HG03460 (cell line): ENCODE measurements around the gene ZSCAN22.
A peak's percentile ranks its signal among the peaks of the same experiment; 100 is the strongest.
"Not testable (repeated sequence)": the region's sequence is repeated elsewhere in the genome, so short reads cannot be mapped to it uniquely, and the experiment has no call there.

ENCODE experiments used
- ATAC-seq: cut with Tn5 transposase; IDR thresholded peaks from one replicate; pipeline ENCODE4 v1.9.1; 2021; ENCODE audit not compliant: unreplicated experiment

The ZSCAN22 gene

DNA sequence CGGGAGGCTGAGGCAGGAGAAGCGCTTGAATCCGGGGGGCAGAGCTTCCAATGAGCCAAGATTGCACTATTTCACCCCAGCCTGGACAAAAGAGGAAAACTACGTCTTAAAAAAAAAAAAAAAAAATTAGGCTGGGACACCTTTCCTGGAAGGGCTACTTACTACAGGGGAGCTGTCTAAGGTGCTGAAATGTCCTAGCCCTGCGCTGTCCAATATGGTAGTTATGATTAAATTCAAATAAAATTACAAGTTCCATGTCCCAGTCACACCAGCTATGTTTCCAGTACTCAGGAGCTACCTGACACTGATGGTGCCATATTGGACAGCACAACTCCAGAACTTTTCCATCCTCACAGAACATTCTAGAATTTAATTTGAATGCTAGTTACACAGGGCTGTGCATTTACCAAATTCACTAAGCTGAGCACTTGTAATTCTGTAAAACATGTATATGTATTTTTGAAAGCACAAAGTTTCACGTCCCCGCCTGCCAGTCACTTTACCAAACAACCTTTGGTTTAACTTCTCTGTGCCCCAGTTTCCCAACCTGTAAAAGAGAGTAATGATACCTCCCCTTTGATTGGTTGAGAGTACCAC, 9.2 kb upstream of the ZSCAN22 start:
- no peak for ATAC-seq

DNA sequence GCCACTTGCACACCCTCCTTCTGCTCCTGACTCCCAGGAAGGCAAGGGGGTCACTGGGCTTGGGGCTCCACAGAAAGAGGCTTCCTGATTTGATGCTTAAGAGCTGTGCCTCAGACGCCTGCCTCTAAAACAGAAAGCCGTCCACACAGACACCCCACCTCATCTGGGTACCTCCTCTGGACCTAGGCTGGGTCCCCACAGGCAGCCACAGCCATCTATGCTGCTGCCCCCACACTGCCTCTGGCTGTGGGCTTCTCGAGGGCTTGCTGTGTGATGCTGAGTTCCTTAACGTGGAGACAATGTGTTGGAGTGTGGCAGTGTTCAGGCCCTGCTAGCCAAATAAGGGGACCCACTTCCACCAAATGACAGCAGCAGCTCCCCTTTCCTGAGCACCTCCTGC, 8.5 kb upstream of the ZSCAN22 start:
- no peak for ATAC-seq

DNA sequence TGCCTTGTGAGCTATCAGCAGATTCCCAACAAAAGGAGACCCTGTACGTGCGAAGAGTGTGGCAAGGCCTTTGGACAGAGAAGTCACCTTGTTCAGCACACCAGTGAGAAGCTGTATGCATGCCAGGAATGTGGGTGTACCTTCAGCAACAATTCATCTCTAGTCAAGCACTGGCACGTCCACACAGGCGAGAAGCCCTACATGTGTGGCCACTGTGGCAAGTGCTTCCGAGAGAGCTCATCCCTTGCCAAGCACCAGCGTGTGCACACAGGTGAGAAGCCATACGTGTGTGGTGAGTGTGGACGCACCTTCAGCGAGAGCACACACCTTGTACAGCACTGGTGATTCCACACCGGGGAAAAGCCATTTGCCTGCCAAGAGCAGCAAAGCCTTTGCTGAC, 7.6 kb upstream of the ZSCAN22 start:
- ATAC-seq = no peak

DNA sequence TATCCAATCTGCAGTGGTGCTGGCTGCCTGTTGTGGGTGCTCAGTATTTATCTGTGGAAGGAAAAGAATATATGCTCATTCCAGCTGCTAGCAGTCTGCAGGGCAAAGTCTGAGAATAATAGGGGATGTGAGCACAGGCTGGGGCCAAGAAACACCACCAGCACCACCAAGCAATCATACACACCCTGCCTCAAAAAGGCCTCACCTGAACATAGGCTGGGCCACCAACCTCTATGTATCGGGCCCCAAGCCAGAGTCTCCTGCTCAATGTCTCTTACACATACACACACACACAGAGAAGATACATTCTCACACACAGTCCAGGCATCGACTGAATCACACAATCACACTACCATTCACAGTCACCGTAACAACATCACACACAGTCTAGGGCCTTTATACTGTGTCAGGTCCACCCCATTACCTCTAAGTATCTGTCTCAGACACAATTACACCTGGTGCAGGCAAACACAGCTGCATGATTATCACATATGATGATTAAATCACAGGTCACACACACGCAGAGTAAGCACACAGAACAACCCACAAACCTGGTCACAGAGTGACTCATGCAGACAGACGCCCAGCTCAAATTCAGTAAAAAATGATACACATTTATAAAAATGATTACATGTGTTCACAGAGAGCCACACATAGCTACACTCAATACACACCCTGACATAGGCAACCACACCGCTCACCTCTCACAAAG, 1.3 kb upstream of the ZSCAN22 start:
- no peak for ATAC-seq

DNA sequence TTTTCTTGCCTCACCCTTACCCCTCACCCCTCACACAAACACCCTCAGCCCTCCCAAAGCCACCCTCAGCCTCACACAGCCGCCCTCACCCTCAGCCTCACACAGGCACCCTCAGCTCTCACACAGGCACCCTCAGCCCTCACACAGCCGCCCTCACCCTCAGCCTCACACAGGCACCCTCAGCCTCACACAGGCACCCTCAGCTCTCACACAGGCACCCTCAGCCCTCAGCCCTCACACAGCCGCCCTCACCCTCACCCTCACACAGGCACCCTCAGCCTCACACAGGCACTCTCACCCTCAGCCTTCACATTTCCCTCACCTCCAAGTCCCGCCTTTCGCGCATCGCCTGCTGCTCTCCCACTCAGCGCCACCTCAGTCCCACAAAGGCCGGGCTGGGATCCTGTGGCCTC, 287 bp upstream of the ZSCAN22 start:
- ATAC-seq = no peak

DNA sequence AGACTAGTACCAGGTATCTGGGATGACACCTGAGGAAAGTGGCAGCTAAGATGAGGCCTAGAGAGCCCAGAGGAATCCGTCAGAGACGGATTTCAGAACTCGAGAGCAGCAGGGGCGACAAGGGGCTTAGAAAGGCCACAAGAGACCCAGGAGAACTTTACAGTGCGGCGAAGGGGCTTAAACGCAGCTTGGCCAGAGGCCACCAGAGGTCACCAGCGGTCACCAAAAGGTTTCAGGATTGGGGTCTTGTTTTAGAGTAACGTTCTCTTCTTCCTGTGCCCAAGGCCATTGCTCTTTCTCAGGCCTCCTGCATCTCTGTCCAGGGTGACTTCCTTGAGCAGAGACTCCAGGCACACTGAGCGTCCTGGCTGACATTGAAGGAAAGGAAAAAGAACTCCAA, 2.2 kb downstream of the ZSCAN22 start:
- no peak for ATAC-seq

DNA sequence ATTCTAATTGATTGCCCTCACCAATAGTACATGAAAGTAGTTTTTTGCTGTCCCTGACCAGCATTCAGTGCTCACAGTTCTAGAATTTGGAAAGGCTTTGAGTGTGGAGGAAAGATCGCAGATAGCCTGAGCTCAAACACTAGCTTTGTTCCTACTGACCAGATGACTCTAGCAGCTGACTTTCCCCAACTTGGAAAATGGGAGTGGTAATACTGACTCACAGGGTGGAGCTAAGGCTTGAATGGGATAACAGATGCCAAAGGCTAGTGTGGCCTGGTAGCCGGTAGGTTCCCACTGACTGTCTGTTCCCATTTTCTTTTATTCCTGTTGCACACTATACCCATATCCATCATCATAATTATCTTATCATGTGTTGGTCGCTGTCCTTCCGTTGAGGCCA, 3.7 kb downstream of the ZSCAN22 start:
- no peak for ATAC-seq

DNA sequence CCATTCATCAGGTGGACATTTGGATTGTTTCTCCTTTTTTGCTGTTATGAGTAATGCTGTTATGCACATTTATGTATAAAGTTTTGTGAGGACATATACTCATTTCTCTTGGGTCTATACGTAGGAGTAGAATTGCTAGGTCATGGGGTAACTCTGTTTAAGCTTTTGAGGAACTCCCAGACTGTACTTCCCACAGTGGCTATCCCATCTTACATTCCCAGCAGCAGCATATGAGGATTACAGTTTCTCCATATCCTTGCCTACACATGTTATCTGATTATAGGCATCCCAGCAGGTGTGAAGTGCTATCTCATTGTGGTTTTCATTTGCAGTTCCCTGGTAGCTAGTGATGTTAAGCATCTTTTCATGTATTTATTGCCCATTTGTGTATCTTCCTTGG, 5.9 kb downstream of the ZSCAN22 start:
- no peak for ATAC-seq

DNA sequence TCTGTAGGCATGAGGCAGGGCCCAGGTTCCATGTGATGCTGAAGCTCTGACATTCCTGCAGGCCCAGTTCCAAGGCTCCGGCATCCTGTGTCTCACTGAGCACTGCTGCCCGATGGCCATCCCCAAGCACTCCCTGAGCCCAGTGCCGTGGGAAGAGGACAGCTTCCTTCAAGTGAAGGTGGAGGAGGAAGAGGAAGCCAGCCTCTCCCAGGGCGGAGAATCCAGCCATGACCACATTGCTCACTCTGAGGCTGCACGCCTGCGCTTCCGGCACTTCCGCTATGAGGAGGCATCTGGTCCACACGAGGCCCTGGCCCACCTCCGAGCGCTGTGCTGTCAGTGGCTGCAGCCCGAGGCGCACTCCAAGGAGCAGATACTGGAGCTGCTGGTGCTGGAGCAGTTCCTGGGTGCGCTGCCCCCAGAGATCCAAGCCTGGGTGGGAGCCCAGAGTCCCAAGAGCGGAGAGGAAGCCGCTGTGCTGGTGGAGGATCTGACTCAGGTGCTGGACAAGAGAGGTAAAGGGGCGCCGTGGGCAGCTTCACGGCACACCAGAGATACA, 8.0 kb downstream of the ZSCAN22 start:
- ATAC-seq = no peak

DNA sequence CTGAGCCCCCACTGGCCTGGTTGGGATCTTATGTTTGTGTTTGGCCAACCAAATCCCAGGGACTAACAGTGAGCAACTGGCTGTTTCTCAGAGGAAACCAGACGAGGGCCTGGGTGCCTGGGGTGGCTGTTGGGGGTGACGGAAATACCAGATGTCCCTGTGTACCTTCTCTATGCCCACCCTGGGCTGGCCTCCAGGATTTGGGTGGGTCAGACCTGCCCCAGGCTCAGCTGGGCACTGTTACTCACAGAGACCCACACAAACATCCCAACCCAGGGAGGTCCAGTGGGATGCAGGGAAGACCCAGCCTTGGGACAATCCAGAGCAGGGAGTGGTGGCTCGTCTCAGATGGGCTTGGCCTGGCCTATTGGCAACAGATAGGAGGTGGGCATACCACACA, 8.8 kb downstream of the ZSCAN22 start:
- no peak for ATAC-seq

DNA sequence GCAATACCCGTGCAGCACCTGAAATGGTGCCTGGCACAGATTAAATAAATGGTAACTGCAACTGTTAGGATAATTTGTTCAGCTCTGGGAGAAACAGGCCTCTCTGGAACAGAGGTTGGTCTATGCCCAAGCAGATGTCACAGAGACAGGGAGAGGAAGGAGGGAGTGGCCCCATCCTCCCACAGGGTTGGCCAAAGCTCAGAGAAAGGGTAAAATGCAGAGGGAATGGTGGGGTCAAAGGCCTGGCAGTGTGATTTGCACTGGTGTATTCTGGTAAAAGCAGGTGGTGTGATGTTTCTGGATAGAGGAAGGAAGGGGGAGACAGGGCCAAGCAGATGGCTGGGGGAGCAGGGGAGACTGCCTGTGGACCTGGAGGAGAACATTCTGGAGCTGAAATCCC, 9.4 kb downstream of the ZSCAN22 start:
- ATAC-seq = no peak

DNA sequence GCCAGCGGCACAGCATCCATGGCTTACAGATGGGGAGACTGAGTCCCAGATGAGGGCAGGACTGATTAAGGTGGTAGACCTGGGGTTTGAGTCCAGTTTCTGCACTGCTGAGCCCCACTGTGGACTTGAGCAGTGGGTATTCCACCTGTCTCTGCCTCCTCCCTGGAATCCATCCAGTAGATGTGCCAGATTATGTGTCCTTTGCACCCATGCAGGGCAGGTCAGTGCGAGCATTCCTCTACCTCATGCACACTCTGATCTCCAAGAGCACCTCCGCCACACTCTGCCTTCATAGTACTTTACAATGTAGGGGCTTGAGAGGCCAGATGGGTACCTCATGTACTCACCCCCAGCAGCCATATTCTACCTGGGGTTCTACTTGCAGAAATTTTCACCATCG, 10.0 kb downstream of the ZSCAN22 start:
- ATAC-seq = no peak

DNA sequence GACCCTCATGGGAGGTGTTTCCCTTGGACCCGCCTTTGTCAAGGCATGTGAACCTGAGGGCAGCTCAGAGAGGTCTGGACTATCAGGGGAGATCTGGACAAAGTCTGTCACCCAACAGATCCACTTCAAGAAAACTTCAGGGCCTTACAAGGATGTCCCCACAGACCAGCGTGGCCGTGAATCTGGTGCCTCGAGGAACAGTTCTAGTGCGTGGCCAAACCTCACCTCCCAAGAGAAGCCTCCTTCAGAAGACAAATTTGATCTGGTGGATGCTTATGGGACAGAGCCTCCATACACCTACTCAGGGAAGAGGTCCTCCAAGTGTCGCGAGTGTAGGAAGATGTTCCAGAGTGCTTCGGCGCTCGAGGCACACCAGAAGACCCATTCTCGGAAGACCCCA, 11.5 kb downstream of the ZSCAN22 start:
- no peak for ATAC-seq

DNA sequence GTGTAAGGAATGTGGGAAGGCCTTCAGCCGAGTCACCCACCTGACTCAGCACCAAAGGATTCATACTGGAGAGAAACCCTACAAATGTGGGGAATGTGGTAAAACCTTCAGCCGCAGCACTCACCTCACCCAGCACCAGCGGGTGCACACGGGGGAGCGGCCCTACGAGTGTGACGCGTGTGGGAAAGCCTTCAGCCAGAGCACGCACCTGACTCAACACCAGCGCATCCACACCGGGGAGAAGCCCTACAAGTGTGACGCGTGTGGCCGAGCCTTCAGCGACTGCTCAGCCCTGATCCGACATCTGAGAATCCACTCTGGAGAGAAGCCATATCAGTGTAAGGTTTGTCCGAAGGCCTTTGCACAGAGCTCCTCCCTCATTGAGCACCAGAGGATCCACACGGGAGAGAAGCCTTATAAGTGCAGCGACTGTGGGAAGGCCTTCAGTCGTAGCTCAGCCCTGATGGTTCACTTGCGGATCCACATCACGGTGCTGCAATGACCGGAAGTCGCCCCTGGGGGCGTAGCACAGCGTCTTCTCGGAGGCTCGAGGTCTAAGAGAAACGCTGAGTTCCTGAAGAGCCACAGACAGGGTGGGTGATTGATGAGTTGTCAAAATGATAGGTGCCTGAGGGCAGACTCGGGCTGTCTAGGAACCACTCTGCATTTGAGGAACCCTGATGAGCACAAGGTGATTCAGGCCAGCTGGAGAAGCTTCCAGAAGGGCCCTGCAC, 12.2 kb downstream of the ZSCAN22 start:
- no peak for ATAC-seq

DNA sequence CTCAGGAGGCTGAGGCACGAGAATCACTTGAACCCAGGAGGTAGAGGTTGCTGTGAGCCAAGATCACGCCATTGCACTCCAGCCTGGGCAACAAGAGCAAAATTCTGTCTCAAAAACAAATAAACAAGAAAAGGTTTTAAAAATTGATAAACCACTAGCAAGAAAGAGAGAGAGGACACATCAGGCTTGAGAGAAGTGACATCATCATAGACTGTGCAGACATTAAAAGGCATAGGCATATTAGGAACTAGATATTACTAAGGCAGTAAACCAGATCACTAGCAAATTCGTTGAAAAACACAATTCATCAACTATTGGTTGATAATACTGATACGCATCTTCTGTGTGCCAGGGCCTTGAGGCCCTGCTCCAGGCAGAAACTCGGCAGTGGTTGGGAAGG, 18.8 kb downstream of the ZSCAN22 start:
- ATAC-seq = no peak

DNA sequence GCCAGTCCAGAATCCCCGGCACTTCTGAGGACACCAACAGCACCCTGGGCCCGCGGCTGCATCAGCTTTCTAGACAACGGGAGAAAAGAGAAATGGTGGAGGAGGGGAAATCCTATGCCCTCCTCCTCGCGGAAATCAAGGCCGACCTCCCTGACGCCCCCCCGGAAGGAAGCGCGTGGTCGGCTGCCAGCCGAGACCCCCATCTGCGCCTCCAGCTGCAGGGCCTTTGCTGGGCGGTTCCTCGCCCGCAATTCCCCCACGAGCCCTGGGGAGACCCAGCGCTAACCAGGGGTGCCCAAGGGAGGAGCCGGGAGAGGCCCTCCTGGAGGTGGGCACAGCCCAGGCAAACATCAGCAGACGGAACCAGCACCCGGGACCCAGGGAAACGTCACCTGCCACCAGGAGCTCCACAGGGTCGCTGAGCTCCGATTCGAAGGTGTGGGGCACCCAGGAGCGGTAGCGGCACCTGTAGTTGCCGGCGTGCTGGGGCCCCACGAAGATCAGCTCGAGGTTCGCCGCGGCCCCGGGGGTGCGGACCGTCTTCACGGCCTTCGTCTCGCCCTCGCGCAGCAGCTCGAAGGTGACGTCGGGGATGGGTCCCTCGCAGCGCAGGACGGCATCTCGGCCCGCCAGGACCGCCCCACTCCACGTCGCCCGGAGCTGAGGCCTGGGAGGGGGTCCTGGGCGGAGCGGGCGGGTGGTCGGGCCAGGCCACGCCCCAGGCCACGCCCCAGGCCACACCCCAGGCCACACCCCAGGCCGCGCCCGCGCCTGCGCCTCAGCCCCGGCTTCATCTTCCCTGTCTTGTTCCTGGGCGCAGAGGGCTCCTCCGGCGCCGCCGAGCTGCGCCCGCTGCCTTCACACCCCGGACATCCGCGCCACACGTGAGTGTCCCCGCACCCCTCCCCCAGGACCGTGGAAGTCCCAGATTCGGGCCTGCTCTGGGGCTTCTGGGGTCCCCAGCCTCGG, 20.5 kb downstream of the ZSCAN22 start:
- ATAC-seq = peak; percentile 81

DNA sequence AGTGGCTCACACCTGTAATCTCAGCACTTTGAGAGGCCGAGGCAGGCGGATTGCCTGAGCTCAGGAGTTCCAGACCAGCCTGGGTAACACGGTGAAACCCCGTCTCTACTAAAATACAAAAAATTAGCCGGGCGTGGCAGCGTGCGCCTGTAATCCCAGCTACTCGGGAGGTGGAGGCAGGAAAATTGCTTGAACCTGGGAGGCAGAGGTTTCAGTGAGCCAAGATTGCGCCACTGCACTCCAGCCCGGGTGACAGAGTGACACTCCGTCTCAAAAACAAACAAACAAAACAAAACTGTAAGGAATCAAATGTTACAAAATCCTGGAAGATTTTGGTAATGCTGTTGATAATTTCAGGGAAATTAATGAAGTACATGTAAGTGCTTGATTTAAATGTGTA, 21.3 kb downstream of the ZSCAN22 start:
- ATAC-seq = not testable (repeated sequence)

DNA sequence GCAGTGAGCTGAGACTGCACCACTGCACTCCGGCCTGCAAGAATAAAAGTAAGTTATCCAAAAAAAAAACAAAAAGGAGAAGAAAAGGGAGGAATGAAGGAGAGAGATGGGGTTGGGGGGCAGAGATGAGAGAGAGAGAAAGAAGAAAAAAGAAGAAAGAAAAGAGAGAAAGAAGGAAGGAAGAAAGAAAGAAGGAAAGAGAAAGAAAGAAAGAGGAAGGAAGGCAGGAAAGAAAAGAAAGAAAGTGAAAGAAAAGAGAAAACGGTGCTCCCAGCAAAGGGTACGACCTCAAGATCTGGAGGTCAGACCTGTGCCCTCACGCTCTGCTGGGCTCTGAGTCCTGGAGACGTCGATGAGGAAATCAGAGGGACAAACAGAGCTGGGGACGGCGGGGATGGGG, 22.8 kb downstream of the ZSCAN22 start:
- ATAC-seq = no peak

DNA sequence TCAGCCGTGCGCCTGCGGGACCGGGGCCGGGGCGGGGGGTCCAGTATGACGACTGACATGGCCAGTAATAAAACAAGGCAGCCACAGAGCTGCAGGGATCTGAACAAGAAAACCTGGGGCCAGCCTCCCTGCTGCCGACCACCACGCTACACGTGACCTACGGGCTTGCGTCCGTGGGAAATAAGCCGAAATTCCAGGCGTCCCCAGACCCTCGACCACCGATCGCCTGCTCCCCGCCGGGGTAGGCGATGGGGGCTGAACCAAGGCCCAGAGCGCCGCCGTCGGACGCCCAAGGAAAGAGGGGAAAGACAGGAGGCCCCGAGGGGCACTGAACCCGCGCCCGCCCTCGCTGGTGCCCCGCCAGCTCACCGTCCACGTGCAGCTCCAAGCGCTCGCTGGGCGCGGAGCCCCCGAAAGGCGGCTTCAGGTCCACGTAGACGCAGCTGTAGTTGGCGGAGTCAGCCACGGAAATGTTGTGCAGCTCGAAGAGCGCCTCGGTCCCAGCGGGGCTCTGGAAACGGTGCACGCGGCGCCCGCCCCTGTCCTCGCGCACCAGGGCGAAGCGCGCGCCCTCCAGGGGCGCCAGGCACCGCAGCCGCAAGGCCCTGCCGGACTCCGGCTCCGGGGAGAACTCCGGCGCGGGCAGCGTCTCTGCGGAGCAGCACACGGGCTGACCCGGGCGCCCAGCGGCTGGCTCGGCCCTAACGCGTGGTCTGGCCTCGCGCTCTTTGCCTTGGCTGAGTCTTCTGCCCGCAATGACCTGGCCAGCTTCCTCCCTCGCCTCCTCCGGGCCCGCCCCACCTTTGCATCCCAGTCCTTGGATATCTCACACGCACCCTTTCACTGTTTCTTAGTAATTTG, 23.4 kb downstream of the ZSCAN22 start:
- no peak for ATAC-seq
